H1 (cell line): ENCODE data around the gene CWH43. TPM values are rescaled to one million over a fixed set of nuclear protein-coding genes. Genes with fewer than 3 reads are reported as not detected.

Source experiments
- CTCF ChIA-PET: fragments of 300-600 bp; sonication (Branson Sonifier 250); formaldehyde crosslinking; loops from one replicate; lab custom pipeline; 2021; ENCODE audit not compliant: partially characterized antibody; lab: Charles Lee
- POLR2A ChIA-PET: fragments of 300-600 bp; sonication (Branson Sonifier 250); formaldehyde crosslinking; loops from one replicate; lab custom pipeline; 2021; ENCODE audit warnings: inconsistent platforms; ENCODE audit not compliant: partially characterized antibody; lab: Charles Lee
- DNase-seq, 2 experiments: peaks; one replicate each; pipeline versions ENCODE4 v3.0.0 to v3.0.0-alpha.2; 2010 to 2022; ENCODE audit warnings: low spot score in 2 of 2, low read depth in 1 of 2, mixed read lengths in 1 of 2
- FAIRE-seq: peaks from 2 replicates; lab custom pipeline; 2011; peaks lifted over from hg19 to GRCh38; lab: Jason Lieb, UNC
- H2AFZ ChIP-seq: 2 replicates; pipeline ENCODE4 v1.8.1; 2012; ENCODE audit warnings: low read length, inconsistent platforms
- H2AK5ac ChIP-seq: 2 replicates; pipeline ENCODE4 v1.6.1; 2013; ENCODE audit warnings: low read depth, low read length
- H2BK120ac ChIP-seq: replicated peaks from 2 replicates; pipeline ENCODE3; 2013; ENCODE audit warnings: low read depth, low read length, inconsistent platforms
- H2BK12ac ChIP-seq: 2 replicates; pipeline ENCODE4 v1.6.1; 2013; ENCODE audit warnings: low read depth, low read length
- H2BK15ac ChIP-seq: 2 replicates; pipeline ENCODE4 v1.6.1; 2013; ENCODE audit warnings: low read length
- H2BK20ac ChIP-seq: 2 replicates; pipeline ENCODE4 v1.6.1; 2013; ENCODE audit warnings: low read length
- H2BK5ac ChIP-seq: 2 replicates; pipeline ENCODE4 v1.6.1; 2013; ENCODE audit warnings: low read depth, low read length
- H3K14ac ChIP-seq: 2 replicates; pipeline ENCODE4 v1.6.1; 2013; ENCODE audit warnings: inconsistent platforms; ENCODE audit not compliant: insufficient read length
- H3K18ac ChIP-seq: 2 replicates; pipeline ENCODE4 v1.6.1; 2013; ENCODE audit warnings: low read length; ENCODE audit errors: extremely low read depth
- H3K23ac ChIP-seq: 2 replicates; pipeline ENCODE4 v1.6.1; 2013; ENCODE audit warnings: inconsistent platforms; ENCODE audit not compliant: insufficient read length
- H3K23me2 ChIP-seq: 2 replicates; pipeline ENCODE4 v1.6.1; 2013; ENCODE audit warnings: low read depth, low read length
- H3K27ac ChIP-seq: 2 replicates; pipeline ENCODE4 v1.6.1; 2011; ENCODE audit warnings: low read depth, low read length, inconsistent platforms
- H3K27me3 ChIP-seq, 4 experiments: replicated peaks in 1 of 4; 1 replicate in 1 of 4; 2 replicates in 3 of 4; pipeline versions ENCODE4 v1.6.1 to v1.8.1; 2011 to 2013; ENCODE audit warnings: low read length in 3 of 4, mild to moderate bottlenecking in 3 of 4, inconsistent platforms in 2 of 4, mixed read lengths in 2 of 4, moderate library complexity in 1 of 4; ENCODE audit not compliant: control insufficient read depth in 3 of 4, insufficient read depth in 3 of 4; ENCODE audit errors: extremely low read depth in 1 of 4
- H3K36me3 ChIP-seq, 4 experiments: 2 replicates each; pipeline versions ENCODE4 v1.6.1 to v1.8.1; 2011 to 2013; ENCODE audit warnings: mild to moderate bottlenecking in 4 of 4, low read length in 3 of 4, moderate library complexity in 2 of 4, control low read depth in 1 of 4, inconsistent platforms in 1 of 4; ENCODE audit not compliant: insufficient read depth in 4 of 4, control insufficient read depth in 2 of 4
- H3K4ac ChIP-seq: replicated peaks from 2 replicates; pipeline ENCODE3; 2013; ENCODE audit warnings: low read length, low read depth, mixed read lengths, inconsistent platforms; ENCODE audit not compliant: insufficient read length
- H3K4me1 ChIP-seq, 4 experiments: replicated peaks in 1 of 4; 1 replicate in 1 of 4; 2 replicates in 3 of 4; pipeline versions ENCODE4 v1.6.1 to v1.8.1; 2011 to 2013; ENCODE audit warnings: low read length in 3 of 4, inconsistent platforms in 2 of 4, mixed read lengths in 1 of 4; ENCODE audit not compliant: insufficient read depth in 4 of 4, control insufficient read depth in 3 of 4
- H3K4me2 ChIP-seq, 2 experiments: 2 replicates each; pipeline versions ENCODE4 v1.6.1 to v1.8.1; 2011 to 2013; ENCODE audit warnings: low read depth in 2 of 2, low read length in 2 of 2, control low read depth in 1 of 2, inconsistent platforms in 1 of 2, mild to moderate bottlenecking in 1 of 2; ENCODE audit not compliant: insufficient read depth in 1 of 2
- H3K4me3 ChIP-seq, 4 experiments: fragments of 200-600, 300-600 bp in 1 of 4; sonication (generic), shearing (Covaris generic), sonication (Bioruptor Twin) in 1 of 4; 2 replicates each; pipeline versions ENCODE4 v1.5.1 to v1.8.1; 2011 to 2016; ENCODE audit warnings: low read length in 4 of 4, low read depth in 3 of 4, control low read depth in 2 of 4, inconsistent platforms in 2 of 4, mild to moderate bottlenecking in 2 of 4, mixed read lengths in 1 of 4, moderate library complexity in 1 of 4; ENCODE audit not compliant: insufficient read depth in 2 of 4; ENCODE audit errors: extremely low read depth in 1 of 4
- H3K56ac ChIP-seq: replicated peaks from 2 replicates; pipeline ENCODE3; 2013; ENCODE audit warnings: low read depth, mild to moderate bottlenecking, mixed read lengths, low read length, inconsistent platforms; ENCODE audit not compliant: insufficient read length
- H3K79me1 ChIP-seq: 2 replicates; pipeline ENCODE4 v1.6.1; 2013; ENCODE audit warnings: low read depth, low read length, control low read depth
- H3K79me2 ChIP-seq, 2 experiments: 2 replicates each; pipeline versions ENCODE4 v1.6.1 to v1.8.1; 2012 to 2013; ENCODE audit warnings: low read length in 2 of 2, mild to moderate bottlenecking in 2 of 2, inconsistent platforms in 1 of 2; ENCODE audit not compliant: insufficient read depth in 2 of 2, control insufficient read depth in 1 of 2
- H3K9ac ChIP-seq, 4 experiments: replicated peaks in 1 of 4; 1 replicate in 1 of 4; 2 replicates in 3 of 4; pipeline versions ENCODE4 v1.6.1 to v1.8.1; 2011 to 2013; ENCODE audit warnings: low read depth in 3 of 4, low read length in 3 of 4, control low read depth in 2 of 4, mild to moderate bottlenecking in 2 of 4, moderate library complexity in 2 of 4, inconsistent platforms in 1 of 4; ENCODE audit errors: extremely low read depth in 1 of 4
- H3K9me3 ChIP-seq, 2 experiments: 2 replicates each; pipeline versions ENCODE4 v1.6.1 to v1.8.1; 2012 to 2013; ENCODE audit warnings: mild to moderate bottlenecking in 2 of 2, moderate library complexity in 2 of 2, control low read depth in 1 of 2, inconsistent platforms in 1 of 2, low read depth in 1 of 2, low read length in 1 of 2, mixed read lengths in 1 of 2; ENCODE audit not compliant: insufficient read depth in 2 of 2
- H4K20me1 ChIP-seq, 2 experiments: replicated peaks in 1 of 2; 2 replicates each; pipeline versions ENCODE3 to v1.8.1; 2011 to 2013; ENCODE audit warnings: inconsistent platforms in 2 of 2, low read length in 2 of 2, mild to moderate bottlenecking in 1 of 2; ENCODE audit not compliant: insufficient read depth in 2 of 2, control insufficient read depth in 1 of 2
- H4K5ac ChIP-seq: 2 replicates; pipeline ENCODE4 v1.6.1; 2013; ENCODE audit warnings: low read length, low read depth, mixed read lengths, inconsistent platforms; ENCODE audit not compliant: insufficient read length
- H4K8ac ChIP-seq: 2 replicates; pipeline ENCODE4 v1.8.0; 2013; ENCODE audit warnings: mild to moderate bottlenecking, moderate library complexity, low read length, inconsistent platforms; ENCODE audit not compliant: insufficient read depth; ENCODE audit errors: extremely low read depth
- H4K91ac ChIP-seq: replicated peaks from 2 replicates; pipeline ENCODE3; 2013; ENCODE audit warnings: low read length, mixed read lengths, inconsistent platforms; ENCODE audit not compliant: insufficient read length
- ATF2 ChIP-seq: IDR thresholded peaks from 2 replicates; pipeline ENCODE4 v1.6.1; 2012; ENCODE audit warnings: low read length, inconsistent platforms
- BRCA1 ChIP-seq: IDR thresholded peaks from 2 replicates; pipeline ENCODE4 v1.6.1; 2012; ENCODE audit warnings: low read depth, low read length, improper control_type of control experiment
- CEBPB ChIP-seq: IDR thresholded peaks from 2 replicates; pipeline ENCODE4 v1.6.1; 2012; ENCODE audit warnings: low read depth, low read length
- CTCF ChIP-seq, 3 experiments: IDR thresholded peaks; 1 replicate in 2 of 3; 2 replicates in 1 of 3; pipeline versions ENCODE4 v1.5.1 to v1.6.1; 2011; ENCODE audit warnings: low read length in 3 of 3, mild to moderate bottlenecking in 3 of 3, inconsistent platforms in 2 of 3, low read depth in 1 of 3, moderate library complexity in 1 of 3; ENCODE audit not compliant: insufficient read depth in 1 of 3; ENCODE audit errors: control extremely low read depth in 1 of 3
- JUN ChIP-seq: IDR thresholded peaks from 2 replicates; pipeline ENCODE4 v1.6.1; 2011; ENCODE audit warnings: low read depth, mild to moderate bottlenecking, improper control_type of control experiment, low read length
- KDM5A ChIP-seq: fragments of 200-600 bp; IDR thresholded peaks from 2 replicates; pipeline ENCODE4 v1.7.1; 2012; ENCODE audit warnings: mild to moderate bottlenecking, low read length, inconsistent platforms, mixed read lengths
- POLR2A ChIP-seq, 2 experiments: IDR thresholded peaks; 1 replicate in 1 of 2; 2 replicates in 1 of 2; pipeline ENCODE4 v1.6.1; 2011; ENCODE audit warnings: low read depth in 2 of 2, low read length in 2 of 2, mild to moderate bottlenecking in 2 of 2; ENCODE audit errors: control extremely low read depth in 1 of 2
- POU5F1 ChIP-seq: IDR thresholded peaks from 2 replicates; pipeline ENCODE4 v1.6.1; 2011; ENCODE audit warnings: low read depth, mild to moderate bottlenecking, low read length, moderate library complexity
- RBBP5 ChIP-seq: IDR thresholded peaks from 2 replicates; pipeline ENCODE4 v1.7.1; 2012; ENCODE audit warnings: low read depth, mild to moderate bottlenecking, inconsistent platforms, low read length, moderate library complexity, borderline replicate concordance
- SP1 ChIP-seq: IDR thresholded peaks from 2 replicates; pipeline ENCODE4 v1.6.1; 2011; ENCODE audit warnings: low read depth, low read length
- ZNF274 ChIP-seq: IDR thresholded peaks from 2 replicates; pipeline ENCODE4 v1.7.0; 2012; ENCODE audit warnings: low read length, borderline replicate concordance; ENCODE audit errors: extremely low read depth
- WGBS, 2 experiments: shearing (Covaris generic) in 1 of 2; methylation state at CpG; one replicate each; pipeline versions ENCODE4 v1.1.6 to v1.1.7; 2013 to 2015; ENCODE audit warnings: low lambda C conversion rate in 2 of 2, mixed read lengths in 2 of 2, inconsistent platforms in 1 of 2, low coverage in 1 of 2, missing lambda C conversion rate in 1 of 2; ENCODE audit not compliant: insufficient replicate concordance in 2 of 2, insufficient coverage in 1 of 2, insufficient read length in 1 of 2; ENCODE audit errors: extremely low coverage in 1 of 2, missing lambda C conversion rate in 1 of 2; 5-methylcytosine and 5-hydroxymethylcytosine counted together
- polyA plus RNA-seq, 7 experiments: library from polyadenylated mRNA; depleted of rRNA in 3 of 7; stranded (reverse) in 5 of 7; unstranded in 2 of 7; fragments of >200 nt in 5 of 7; fragments of 200-250 nt in 2 of 7; gene quantifications; 1 replicate in 5 of 7; 2 replicates in 1 of 7; 4 replicates in 1 of 7; pipeline versions ENCODE4 v1.2.1 to v1.2.3, GENCODE V29; 2011 to 2013; ENCODE audit warnings: missing spikeins in 2 of 7, mixed read lengths in 2 of 7
- total RNA-seq: library from RNA; stranded (reverse); fragmentation: NEBNext Ultra II Directional; extraction: Animal tissue kit (Norgen Biotek cat#: 25700); gene quantifications from 2 replicates; pipeline ENCODE4 v1.2.1, GENCODE V29; 2021

The CWH43 gene
- total and polyA plus RNA-seq, 2 of the 8 experiments (the other 6 are each of a cell fraction or from before 2014, with no cell fraction given), result not detected

GRCh38 chr4:48938831-48939230 is 47.2 kb upstream of the CWH43 start:
- H4K20me1 ChIP-seq, result no peaks in the 10 kb centered on the region
- no peak overlapping the region for H3K56ac ChIP-seq
- H3K36me3 ChIP-seq, result no peaks in the 10 kb centered on the region
- H3K4me1 ChIP-seq, result no peaks in the 10 kb centered on the region
- FAIRE-seq (no peak), DNase-seq (no peak)
- no peaks in the 10 kb centered on the region for H3K79me1 ChIP-seq
- no peak overlapping the region for H2AFZ ChIP-seq
- H2BK5ac ChIP-seq, result no peak overlapping the region
- H3K14ac ChIP-seq, result no peak overlapping the region
- H3K23me2 ChIP-seq, result no peaks in the 10 kb centered on the region
- no peak overlapping the region for H2BK12ac ChIP-seq
- no peak overlapping the region for H2BK120ac ChIP-seq
- no peak overlapping the region for H4K5ac ChIP-seq
- no peak overlapping the region for H3K27ac ChIP-seq
- H3K18ac ChIP-seq, result no peak overlapping the region
- H3K4me3 ChIP-seq, result no peak overlapping the region
- H3K9me3 ChIP-seq, result peaks cover 3 to 5% of the 10 kb centered on the region in 2 experiments; a peak in 2 of 4 replicates
- no peak overlapping the region for H4K91ac ChIP-seq
- no peak overlapping the region for H3K9ac ChIP-seq
- no peak overlapping the region for H2AK5ac ChIP-seq
- H4K8ac ChIP-seq, result no peak overlapping the region
- no peak overlapping the region for H2BK20ac ChIP-seq
- 94% methylated on average over 3 of the region's 3 CpGs; no CpG with 5 or more reads in 1 of the 2 experiments for WGBS, 2 experiments
- no peak overlapping the region for H2BK15ac ChIP-seq
- no peak overlapping the region for H3K4ac ChIP-seq
- no peak overlapping the region for H3K4me2 ChIP-seq
- no peak overlapping the region for H3K23ac ChIP-seq
- CTCF ChIA-PET, result interaction anchor here (0.7 to 0.8 kb wide), 2 partner anchors 11 to 12 kb away, joined by 3 read pairs; no protein-coding TSS in a partner anchor
- no peaks in the 10 kb centered on the region; a peak in 2 of 7 replicates for H3K27me3 ChIP-seq
- POLR2A ChIA-PET, result no interaction called here
- H3K79me2 ChIP-seq, result no peaks in the 10 kb centered on the region
- TF ChIP-seq CTCF (IDR thresholded peaks at IDR 0.05; ENCODE audit: control extremely low read depth in 1 of 3, insufficient read depth in 1 of 3, low read depth in 1 of 3, low read length in 3 of 3) (no peak), CEBPB (no peak), ZNF274 (no peak), BRCA1 (no peak), JUN (no peak), KDM5A (no peak), SP1 (no peak), POLR2A (IDR thresholded peaks at IDR 0.05; ENCODE audit: control extremely low read depth in 1 of 2, low read depth in 2 of 2, low read length in 2 of 2) (no peak), RBBP5 (no peak), POU5F1 (no peak), ATF2 (no peak)
